Measurements from ENCODE around the gene STOX1. TPM values are rescaled to one million over a fixed set of nuclear protein-coding genes. Genes with fewer than 3 reads are reported as not detected.
"Not testable (repeated sequence)": the region's sequence is repeated elsewhere in the genome, so short reads cannot be mapped to it uniquely, and the experiment has no call there.

Gene STOX1
- total RNA-seq, 1 donor from 2014 or later: 0.71 TPM

DNA sequence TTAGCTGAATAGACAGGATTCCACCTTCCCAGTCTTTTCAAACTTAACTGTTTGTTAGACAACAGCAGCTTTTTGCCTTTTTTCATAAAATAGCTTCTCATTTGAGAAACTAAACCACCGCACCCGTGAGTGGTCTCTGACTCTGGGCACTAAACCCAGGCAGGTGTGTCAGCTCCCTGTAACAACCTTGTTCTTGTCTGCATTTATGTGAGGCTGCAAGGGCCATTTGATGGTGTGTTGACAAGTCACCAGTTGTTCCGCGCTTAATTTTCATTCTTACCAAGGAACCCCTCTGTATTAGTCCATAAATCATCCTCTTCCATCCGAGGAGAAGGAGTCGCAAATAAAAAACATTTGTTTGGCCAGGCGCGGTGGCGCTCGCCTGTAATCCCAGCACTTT lies 1.5 kb downstream of the STOX1 start:
- TF ChIP-seq, protein P1, sequence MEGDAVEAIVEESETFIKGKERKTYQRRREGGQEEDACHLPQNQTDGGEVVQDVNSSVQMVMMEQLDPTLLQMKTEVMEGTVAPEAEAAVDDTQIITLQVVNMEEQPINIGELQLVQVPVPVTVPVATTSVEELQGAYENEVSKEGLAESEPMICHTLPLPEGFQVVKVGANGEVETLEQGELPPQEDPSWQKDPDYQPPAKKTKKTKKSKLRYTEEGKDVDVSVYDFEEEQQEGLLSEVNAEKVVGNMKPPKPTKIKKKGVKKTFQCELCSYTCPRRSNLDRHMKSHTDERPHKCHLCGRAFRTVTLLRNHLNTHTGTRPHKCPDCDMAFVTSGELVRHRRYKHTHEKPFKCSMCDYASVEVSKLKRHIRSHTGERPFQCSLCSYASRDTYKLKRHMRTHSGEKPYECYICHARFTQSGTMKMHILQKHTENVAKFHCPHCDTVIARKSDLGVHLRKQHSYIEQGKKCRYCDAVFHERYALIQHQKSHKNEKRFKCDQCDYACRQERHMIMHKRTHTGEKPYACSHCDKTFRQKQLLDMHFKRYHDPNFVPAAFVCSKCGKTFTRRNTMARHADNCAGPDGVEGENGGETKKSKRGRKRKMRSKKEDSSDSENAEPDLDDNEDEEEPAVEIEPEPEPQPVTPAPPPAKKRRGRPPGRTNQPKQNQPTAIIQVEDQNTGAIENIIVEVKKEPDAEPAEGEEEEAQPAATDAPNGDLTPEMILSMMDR (IDR thresholded peaks at IDR 0.05; ENCODE audit: insufficient read depth, low read length, poor library complexity, severe bottlenecking): no peak
- Histone ChIP-seq H3K27me3 (ENCODE audit: control insufficient read depth, insufficient read depth, low read length) (peaks cover 7% of the 10 kb centered on the region), H3K4me3 (ENCODE audit: low read depth, low read length) (no peak overlapping the region), H3K36me3 (ENCODE audit: control insufficient read depth, insufficient read depth, low read length) (no peaks in the 10 kb centered on the region)
- DNase-seq (ENCODE audit: low read depth): no peak

DNA sequence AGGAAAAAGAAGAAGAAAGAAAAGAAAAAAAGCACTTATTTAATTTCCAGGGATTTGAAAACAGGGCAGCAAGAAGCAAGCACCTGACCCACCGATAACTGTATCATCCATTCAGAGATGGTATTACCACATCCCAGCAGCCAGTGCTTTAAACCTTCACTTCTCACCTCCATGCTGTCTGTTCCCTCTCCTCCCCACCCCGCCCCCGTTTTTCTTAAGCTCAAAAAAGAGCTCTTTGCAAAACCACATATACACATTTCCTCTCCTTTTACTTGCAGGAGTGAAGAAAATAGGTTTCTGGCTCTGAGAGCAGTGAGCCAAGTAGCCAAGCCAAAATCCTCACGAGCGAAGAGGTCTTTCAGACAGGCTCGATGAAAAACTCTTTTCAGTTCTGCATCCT lies 2.2 kb downstream of the STOX1 start:
- H3K36me3 ChIP-seq (ENCODE audit: control insufficient read depth, insufficient read depth, low read length): no peaks in the 10 kb centered on the region
- no peak for DNase-seq (ENCODE audit: low read depth)
- peaks cover 7% of the 10 kb centered on the region for H3K27me3 ChIP-seq (ENCODE audit: control insufficient read depth, insufficient read depth, low read length)
- H3K4me3 ChIP-seq (ENCODE audit: low read depth, low read length): no peak overlapping the region
- TF ChIP-seq, protein P1 (IDR thresholded peaks at IDR 0.05; ENCODE audit: insufficient read depth, low read length, poor library complexity, severe bottlenecking): no peak

DNA sequence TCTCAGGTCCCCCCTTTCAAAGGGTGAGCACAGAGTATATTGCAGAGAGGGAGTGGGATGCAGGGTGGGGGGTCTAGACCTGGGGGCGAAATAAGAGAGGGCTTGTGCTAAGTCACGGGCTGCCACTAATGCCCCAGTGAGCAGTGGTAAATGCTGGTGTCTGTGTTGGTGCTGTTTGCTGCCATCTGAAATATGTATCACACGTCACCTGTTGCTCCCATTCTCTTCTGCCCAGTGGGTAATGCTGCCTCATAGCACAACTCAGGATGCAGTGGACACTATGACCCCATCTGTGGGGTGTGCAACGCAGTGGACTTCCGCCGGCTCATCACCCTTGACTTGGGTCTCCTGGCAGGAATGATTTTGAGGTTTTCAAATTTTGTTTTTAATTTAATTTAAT lies 2.6 kb downstream of the STOX1 start:
- TF ChIP-seq, protein P1 (IDR thresholded peaks at IDR 0.05; ENCODE audit: insufficient read depth, low read length, poor library complexity, severe bottlenecking): no peak
- no peak for DNase-seq (ENCODE audit: low read depth)
- no peaks in the 10 kb centered on the region for H3K36me3 ChIP-seq (ENCODE audit: control insufficient read depth, insufficient read depth, low read length)
- H3K4me3 ChIP-seq (ENCODE audit: low read depth, low read length): no peak overlapping the region
- H3K27me3 ChIP-seq (ENCODE audit: control insufficient read depth, insufficient read depth, low read length): peaks cover 7% of the 10 kb centered on the region

DNA sequence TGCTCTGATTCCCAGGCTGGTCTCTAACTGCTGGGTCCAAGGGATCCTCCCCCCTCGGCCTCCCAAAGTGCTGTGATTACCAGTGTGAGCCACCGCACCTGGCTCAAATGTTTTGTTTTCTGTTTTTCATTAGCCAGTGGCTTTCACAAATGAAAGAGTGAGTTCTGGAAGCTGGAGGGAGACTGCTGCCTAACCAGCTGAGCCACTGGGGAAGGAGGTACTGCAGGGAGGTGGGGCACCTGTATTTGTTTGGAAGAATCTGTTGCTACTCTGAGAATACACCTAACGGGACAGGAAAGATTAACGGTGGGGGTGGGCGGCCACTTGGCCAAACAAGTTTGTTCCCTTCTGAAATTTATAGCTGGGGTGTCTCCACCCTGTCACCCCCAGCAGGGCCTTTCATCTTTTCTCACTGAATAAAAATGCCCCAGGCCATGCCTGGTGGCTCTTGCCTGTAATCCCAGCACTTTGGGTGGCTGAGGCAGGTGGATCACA lies 4.7 kb downstream of the STOX1 start:
- no peaks in the 10 kb centered on the region for H3K36me3 ChIP-seq (ENCODE audit: control insufficient read depth, insufficient read depth, low read length)
- H3K27me3 ChIP-seq (ENCODE audit: control insufficient read depth, insufficient read depth, low read length): peaks cover 7% of the 10 kb centered on the region
- TF ChIP-seq, protein P1 (IDR thresholded peaks at IDR 0.05; ENCODE audit: insufficient read depth, low read length, poor library complexity, severe bottlenecking): no peak
- no peak for DNase-seq (ENCODE audit: low read depth)
- no peak overlapping the region for H3K4me3 ChIP-seq (ENCODE audit: low read depth, low read length)

DNA sequence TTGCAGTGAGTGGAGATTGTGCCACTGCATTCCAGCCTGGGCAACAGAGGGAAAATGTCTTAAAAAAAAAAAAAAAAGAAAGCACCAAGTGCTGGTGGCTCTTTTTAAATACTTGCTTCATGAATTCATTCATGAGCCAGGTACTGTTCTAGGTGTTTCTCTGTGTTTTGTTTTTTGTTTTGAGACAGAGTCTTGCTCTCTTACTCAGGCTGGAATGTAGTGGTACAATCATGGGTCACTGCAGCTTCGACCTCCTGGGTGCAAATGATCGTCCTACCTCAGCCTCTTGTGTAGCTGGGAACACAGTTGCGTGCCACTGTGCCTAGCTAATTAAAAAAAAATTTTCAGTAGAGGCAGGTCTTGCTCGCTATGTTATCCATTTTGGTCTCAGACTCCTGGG lies 5.3 kb downstream of the STOX1 start:
- no peak for DNase-seq (ENCODE audit: low read depth)
- H3K4me3 ChIP-seq (ENCODE audit: low read depth, low read length): no peak overlapping the region
- H3K27me3 ChIP-seq (ENCODE audit: control insufficient read depth, insufficient read depth, low read length): peaks cover 7% of the 10 kb centered on the region
- TF ChIP-seq, protein P1 (IDR thresholded peaks at IDR 0.05; ENCODE audit: insufficient read depth, low read length, poor library complexity, severe bottlenecking): no peak
- no peaks in the 10 kb centered on the region for H3K36me3 ChIP-seq (ENCODE audit: control insufficient read depth, insufficient read depth, low read length)

DNA sequence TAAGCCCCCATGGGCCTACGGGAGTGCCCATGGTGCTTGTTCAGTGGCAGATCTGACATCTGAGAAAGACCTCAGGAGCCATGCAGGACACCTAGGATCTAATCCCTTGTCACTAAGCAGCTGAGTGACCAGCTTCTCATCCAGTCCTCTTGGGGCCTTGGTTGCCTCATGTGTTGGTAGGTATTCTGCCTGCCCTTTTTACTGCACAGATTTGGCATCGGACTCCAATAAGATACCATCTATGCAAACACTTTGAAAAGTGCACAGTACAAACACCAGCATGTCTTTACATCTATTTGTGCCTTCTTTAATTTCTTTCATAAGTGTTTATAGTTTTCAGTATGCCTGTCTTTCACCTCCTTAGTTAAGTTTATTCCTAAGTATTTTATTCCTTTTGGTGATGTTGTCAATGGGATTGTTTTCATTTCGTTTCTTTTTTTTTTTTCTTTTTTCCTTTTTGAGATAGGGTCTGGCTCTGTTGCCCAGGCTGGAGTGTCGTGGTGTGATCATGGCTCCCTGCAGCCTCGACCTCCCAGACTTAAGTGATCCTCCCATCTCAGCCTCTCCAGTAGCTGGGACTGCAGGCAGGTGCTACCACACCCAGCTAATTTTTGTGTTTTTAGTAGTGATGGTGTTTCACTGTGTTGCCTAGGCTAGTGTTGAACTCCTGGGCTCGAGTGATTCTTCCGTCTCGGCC lies 10.4 kb downstream of the STOX1 start:
- no peaks in the 10 kb centered on the region for H3K36me3 ChIP-seq (ENCODE audit: control insufficient read depth, insufficient read depth, low read length)
- DNase-seq (ENCODE audit: low read depth): no peak
- TF ChIP-seq, protein P1 (IDR thresholded peaks at IDR 0.05; ENCODE audit: insufficient read depth, low read length, poor library complexity, severe bottlenecking): no peak
- no peak overlapping the region for H3K4me3 ChIP-seq (ENCODE audit: low read depth, low read length)
- H3K27me3 ChIP-seq (ENCODE audit: control insufficient read depth, insufficient read depth, low read length): no peaks in the 10 kb centered on the region

DNA sequence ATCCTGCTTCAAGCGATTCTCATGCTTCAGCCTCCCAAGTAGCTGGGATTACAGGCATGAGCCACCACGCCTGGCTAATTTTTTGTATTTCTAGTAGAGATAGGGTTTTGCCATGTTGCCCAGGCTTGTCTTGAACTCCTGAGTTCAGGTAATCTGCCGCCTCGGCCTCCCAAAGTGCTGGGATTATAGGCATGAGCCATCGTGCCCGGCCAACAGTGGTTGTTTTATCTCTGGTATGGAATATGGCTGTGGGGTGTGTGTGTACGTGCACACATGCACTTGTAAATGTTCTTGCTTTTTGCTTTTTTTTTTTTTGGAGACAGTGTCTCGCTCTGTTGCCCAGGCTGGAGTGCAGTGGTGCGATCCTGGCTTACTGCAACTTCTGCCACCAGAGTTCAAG lies 13.3 kb downstream of the STOX1 start:
- not testable (repeated sequence) for H3K36me3 ChIP-seq (ENCODE audit: control insufficient read depth, insufficient read depth, low read length); H3K27me3 ChIP-seq (ENCODE audit: control insufficient read depth, insufficient read depth, low read length); H3K4me3 ChIP-seq (ENCODE audit: low read depth, low read length); DNase-seq (ENCODE audit: low read depth)

All from kidney epithelial cell (primary cell).